Right lung (tissue), 5 donors: ENCODE results near the gene TEAD4. TPM values are rescaled to one million over a fixed set of nuclear protein-coding genes. Genes with fewer than 3 reads are reported as not detected.

Experiments
- DNase-seq, 2 donors: peaks; one replicate each; pipeline ENCODE4 v3.0.0-alpha.2; 2013
- polyA plus RNA-seq, 5 donors: library from polyadenylated mRNA; unstranded; fragments of 120-200 nt; gene quantifications; one replicate each; pipeline versions ENCODE4 v1.2.1 to v1.2.3, GENCODE V29; 2013; ENCODE audit warnings: inconsistent platforms in 1 of 5, low replicate concordance in 1 of 5; ENCODE audit not compliant: insufficient read length in 5 of 5, insufficient read depth in 1 of 5

The TEAD4 gene
- polyA plus RNA-seq, 5 donors = 11.6 to 15.6 (median 12.7) TPM

DNA sequence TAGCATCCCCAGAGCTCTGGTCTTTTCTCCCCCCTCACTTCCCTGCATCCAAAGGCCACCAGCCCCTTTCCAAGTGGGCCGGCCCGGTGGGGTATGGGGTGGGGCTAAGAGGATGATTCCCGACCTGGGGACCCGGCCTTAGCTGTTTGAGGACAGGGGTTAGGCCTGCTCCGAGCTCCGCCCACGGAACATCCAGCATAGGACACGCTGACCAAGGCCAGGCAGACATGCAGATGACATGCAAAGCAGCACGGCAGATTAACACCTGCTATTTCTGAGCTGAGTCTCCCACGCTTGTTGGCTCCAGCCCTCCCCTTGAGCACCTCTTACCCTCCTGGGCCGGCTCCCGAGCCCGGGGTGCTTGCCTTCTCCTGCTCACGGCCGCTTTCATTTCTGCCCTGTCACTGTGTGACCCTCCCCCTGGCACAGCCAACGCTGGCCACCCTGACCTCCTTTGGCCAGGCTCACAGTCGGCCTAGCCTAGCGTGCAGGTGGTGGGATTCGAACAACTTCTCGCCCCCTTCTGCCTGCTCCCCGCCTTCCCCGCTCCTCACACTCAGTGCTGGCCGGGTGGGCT, 40.2 kb downstream of the TEAD4 start:
- DNase-seq = no peak

DNA sequence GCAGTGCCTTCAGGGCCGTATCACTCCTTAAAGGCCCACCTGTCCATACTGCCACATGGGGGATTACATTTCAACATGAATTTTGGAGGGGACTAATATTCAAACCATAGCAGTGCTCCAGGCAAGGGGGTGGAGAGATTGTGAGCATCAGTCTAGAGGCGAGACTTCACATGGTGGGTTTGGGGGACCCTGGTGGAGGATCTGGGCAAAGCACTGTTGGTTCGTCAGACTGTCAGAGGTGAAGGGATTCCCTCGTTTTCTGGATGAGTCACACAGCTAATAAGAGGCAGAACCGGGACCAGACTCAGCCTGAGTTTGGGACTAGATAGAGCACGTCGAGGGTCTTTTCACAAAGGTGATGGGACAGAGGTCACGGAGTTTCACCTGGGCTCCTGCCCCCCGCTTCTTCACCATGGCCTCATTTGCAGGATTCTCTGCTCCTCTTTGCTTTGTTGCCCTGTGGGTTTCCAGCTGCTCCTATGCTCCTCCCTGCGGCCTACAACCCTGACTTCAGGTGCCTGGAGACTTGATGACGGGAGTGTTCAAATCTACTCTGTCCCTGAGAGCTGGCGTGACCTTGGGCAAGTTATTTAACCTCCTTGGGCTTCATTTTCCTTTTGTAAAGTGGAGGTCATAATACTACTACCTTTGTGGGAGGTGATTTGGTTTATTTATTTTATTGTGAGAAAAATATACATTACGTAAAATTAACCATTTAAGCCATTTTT, 41.5 kb downstream of the TEAD4 start:
- DNase-seq = no peak

- no peak for DNase-seq
Measured at GRCh38 chr12:3002646-3003045, 43.4 kb downstream of the TEAD4 start.

DNA sequence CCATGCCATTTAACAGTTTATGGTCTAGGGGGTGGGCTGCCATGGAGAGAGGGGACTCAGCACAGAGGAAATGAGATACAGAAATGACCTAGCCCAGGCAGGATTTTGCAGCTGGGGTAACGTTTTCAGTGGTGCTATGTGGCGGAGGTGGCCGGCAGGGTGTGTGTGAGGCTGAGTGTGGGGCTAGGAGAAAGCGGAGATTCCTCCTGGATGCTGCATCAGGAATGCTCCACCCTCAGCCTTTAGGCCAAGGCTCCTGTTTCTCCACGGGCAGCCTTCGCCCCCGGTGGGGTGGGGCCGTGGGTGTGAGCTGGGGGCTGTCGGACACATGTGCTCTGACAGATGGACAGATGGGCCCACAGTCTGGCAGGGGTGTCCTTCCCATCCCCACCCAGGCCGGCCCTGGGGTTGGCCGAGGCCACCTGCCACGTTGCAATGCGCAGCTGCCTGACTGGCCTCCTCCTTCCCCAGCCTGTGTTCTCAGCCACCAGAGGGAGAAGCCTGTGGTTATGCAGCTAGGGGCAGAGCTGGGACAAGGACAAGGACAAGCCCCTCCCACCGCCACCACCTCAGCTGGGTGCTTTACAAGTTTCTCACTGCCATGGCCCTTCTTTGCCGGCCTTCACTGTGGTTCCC, 44.3 kb downstream of the TEAD4 start:
- no peak for DNase-seq

DNA sequence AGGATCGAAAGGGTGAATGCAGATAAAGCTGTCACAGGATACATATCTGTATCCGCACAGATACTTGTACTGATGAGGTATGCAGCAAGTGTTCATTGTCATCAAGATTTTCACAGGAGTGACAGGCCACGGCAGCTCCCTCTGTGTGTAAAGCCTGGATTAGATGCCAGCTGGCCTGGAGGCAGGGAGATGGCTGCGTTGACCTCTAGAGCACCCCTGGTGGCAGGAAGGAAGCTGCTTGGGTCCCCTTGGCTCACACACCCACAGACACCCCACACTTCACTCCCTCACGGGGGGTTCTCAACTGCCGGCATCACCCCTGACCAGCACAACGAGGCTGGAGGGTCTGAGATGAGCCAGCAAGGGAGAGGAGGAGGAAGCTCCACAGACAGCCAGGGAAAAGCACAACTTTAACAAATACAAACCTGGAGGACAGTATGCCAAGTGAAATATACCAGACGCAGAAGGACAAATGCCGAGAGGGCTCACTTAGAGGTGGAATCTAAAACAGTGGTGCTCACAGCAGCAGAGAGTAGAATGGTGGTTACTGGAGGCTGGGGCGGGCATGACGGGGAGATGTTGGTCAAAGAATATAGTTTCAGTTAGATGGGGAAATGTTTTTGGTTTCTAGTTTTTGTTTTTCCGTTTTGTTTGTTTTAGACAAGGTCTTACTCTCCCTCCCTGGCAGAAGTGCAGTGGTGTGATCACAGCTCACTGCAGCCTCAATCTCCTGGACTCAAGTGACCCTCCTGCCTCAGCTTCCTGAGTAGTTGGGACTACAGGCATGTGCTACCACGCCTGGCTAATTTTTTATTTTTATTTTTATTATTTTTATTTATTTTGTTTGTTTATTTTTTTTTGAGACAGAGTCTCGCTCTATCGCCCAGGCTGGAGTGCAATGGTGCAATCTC, 45.7 kb downstream of the TEAD4 start:
- no peak for DNase-seq

GRCh38 chr12:3005736-3006135, 46.5 kb downstream of the TEAD4 start:
- DNase-seq = no peak

- no peak for DNase-seq
Measured at GRCh38 chr12:3009780-3010179, 50.6 kb downstream of the TEAD4 start.

DNA sequence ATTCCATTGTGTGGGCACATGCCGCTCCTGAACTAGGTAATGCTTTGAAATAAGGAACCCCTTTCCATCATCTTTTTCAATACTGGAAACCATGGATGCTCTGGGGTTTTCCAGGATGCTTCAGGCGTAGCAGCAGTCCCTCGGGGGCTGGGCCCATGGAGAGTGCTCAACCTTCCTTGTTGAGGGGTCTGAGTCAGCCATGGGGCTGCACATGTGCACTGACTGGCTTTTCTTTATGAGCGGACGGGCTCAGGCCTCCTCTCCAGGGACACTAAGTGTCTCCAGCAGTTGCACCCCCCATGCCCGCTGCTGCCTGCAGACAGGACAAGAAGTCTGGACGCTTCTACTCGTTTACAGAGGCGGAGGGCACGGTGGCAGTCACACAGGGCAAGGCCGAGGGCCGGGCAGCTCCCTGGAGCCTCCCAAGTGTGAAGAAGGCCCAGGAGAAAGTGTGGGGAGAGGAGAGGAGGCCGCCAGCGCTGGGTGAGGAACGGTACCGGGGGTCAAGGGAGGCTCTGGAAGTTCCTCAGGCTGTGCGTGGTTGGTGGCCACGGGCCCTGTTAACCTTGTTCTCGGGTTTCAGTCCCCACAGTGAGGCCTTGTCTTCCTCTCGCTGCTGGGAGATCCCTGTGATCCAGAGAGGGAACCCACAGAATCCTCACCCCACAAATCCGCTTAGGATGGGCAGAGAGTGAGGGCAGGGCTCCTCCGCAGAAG, 51.2 kb downstream of the TEAD4 start:
- DNase-seq = no peak

- DNase-seq = no peak
Measured at GRCh38 chr12:3012786-3013185, 53.6 kb downstream of the TEAD4 start.

DNA sequence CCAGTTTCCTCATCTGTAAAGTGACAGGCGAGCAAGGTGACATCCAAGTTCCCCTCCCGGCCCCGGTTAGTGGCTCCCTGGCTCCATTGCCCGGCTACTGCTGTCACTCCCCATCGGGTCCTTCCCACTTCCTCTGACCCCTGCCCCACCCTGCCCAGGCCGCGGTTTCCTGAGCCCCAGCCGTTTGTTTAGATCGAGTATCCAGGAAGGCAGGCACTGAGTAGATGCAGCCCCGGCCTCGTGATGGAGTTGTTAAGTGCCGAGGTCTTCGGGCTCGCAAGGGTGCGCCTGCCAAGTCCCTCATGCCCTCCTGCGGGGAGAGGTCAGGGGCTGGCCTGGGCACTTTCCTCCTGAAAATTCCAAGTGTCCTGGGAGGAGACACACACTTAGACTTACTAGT, 55.4 kb downstream of the TEAD4 start:
- DNase-seq = no peak

DNA sequence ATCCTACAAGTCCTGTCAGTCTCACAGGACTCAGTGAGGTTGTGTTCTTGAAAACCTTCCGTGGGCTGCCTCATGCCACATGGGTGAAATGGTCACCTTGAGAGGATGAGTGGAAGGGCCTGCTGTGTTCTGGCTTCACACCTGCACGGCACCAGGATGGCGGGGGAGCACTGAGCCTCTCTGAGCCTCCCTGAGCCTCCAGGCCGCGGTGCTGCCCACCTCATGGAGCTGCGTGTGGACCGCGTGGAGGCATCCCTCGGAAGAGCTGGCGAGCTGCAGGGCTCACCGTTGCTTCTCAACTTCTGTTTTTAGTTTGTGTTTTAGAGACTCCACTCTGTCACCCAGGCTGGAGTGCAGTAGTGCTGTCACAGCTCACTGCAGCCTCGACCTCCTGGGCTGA, 56.2 kb downstream of the TEAD4 start:
- no peak for DNase-seq

DNA sequence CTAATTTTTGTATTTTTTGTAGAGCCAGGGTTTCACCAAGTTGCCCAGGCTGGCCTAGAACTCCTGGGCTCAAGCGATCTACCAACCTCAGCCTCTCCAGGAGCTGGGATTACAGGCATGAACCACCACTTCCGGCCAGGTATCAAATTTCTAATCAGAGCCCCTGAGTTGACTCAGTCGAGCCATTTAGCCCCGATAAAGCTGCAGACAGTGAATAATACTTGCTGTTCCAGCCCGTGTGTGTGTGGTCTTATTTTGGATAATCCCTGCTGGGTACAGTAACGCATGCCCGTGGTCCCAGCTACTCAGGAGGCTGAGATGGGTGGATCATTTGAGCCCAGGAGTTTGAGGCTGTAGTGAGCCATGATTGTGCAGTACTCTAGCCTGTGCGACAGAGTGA, 57.0 kb downstream of the TEAD4 start:
- DNase-seq = no peak

DNA sequence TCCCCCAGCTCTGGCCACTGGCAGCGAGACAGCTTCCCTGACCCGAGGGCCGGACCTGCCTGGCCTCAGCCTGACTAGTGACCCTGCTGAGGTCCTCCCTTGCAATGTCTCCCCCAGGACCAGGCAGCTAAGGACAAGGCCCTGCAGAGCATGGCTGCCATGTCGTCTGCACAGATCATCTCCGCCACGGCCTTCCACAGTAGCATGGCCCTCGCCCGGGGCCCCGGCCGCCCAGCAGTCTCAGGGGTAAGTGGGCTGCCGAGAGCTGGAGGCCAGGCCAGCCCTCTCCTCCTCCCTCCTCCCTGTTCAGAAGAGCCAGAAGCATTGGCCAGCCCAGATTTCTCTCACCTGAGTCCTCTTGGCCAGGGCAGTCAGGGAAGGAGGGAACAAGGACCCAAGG, 58.1 kb downstream of the TEAD4 start:
- DNase-seq = no peak

DNA sequence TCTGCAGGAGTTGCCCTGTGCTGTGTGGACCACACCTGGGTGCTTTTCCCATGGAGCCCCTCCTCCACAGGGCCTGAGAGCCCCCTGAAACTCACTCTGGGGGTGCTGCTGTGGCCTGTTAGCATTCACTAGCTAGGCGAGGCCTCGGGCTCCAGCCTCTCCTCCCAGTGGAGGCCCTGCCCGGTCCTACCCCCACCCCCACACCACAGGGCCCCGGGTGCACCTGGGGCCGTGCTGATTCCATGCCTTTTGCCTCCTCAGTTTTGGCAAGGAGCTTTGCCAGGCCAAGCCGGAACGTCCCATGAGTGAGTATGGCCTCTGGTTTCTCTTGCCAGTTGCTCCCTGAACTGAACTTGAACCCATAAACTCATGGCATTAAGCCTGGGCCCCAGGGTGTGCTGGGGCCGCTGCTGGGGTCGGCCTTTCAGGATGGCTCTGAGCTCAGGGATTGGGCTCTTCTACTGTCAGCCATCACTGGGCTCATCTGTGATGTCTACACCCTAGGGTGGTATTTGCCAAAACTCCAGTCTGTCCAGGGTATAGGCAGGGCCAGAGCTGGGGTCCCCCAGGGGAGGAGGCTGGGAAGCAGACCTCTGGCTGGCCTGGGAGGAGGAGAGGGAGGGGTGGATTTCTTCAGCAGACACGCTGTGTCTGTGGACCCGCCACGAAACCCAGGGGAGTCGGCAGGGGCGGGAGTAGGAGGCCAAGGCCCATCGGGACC, 59.2 kb downstream of the TEAD4 start:
- DNase-seq = no peak

GRCh38 chr12:3019005-3019680, 59.9 kb downstream of the TEAD4 start:
- no peak for DNase-seq

- DNase-seq = no peak
Measured at GRCh38 chr12:3020399-3020798, 61.2 kb downstream of the TEAD4 start.

GRCh38 chr12:3020850-3021435, 61.7 kb downstream of the TEAD4 start:
- no peak for DNase-seq

GRCh38 chr12:3022411-3022810, 63.2 kb downstream of the TEAD4 start:
- DNase-seq = no peak

GRCh38 chr12:3022961-3023360, 63.8 kb downstream of the TEAD4 start:
- no peak for DNase-seq

DNA sequence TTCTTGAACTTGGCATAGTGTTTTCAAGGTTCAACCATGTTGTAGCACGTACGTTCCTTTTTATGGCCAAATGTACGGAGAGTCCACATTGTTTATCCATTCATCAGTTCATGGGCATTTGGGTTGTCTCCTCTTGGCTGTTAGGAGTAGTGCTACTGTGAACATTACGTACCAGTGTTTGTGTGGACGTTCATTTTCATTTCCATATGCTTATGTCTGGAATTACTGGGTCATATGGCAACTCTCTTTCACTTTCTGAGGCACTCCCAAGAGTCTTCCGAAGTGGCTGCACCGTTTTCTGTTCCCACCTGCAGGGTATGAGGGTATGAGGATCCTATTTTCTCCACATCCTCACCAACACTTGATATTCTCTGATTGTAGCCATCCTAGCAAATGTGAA, 68.9 kb downstream of the TEAD4 start:
- no peak for DNase-seq
